Liver (tissue), 9 donors: ENCODE measurements around the gene MAPKAP1. TPM values are rescaled to one million over a fixed set of nuclear protein-coding genes. Genes with fewer than 3 reads are reported as not detected.

Experiments used
- DNase-seq: peaks from one replicate; pipeline ENCODE4 v3.0.0-alpha.2; 2017; ENCODE audit warnings: low spot score
- H3K27ac ChIP-seq, 2 donors: one replicate each; pipeline ENCODE4 v1.7.0; 2013; ENCODE audit warnings: inconsistent platforms in 2 of 2, low read length in 2 of 2, control low read depth in 1 of 2, low read depth in 1 of 2, mild to moderate bottlenecking in 1 of 2
- H3K27me3 ChIP-seq, 4 donors: one replicate each; pipeline versions ENCODE4 v1.6.1 to v1.7.0; 2013; ENCODE audit warnings: low read length in 3 of 4, inconsistent platforms in 1 of 4, mild to moderate bottlenecking in 1 of 4, moderate library complexity in 1 of 4; ENCODE audit not compliant: control insufficient read depth in 4 of 4, insufficient read depth in 4 of 4
- H3K36me3 ChIP-seq, 4 donors: one replicate each; pipeline versions ENCODE4 v1.6.1 to v1.7.0; 2013; ENCODE audit warnings: low read length in 3 of 4, mild to moderate bottlenecking in 3 of 4, low read depth in 1 of 4, moderate library complexity in 1 of 4; ENCODE audit not compliant: control insufficient read depth in 4 of 4, insufficient read depth in 3 of 4
- H3K4me1 ChIP-seq, 4 donors: one replicate each; pipeline versions ENCODE4 v1.6.1 to v1.7.0; 2013; ENCODE audit warnings: low read length in 3 of 4, mild to moderate bottlenecking in 3 of 4, moderate library complexity in 1 of 4; ENCODE audit not compliant: control insufficient read depth in 4 of 4, insufficient read depth in 4 of 4
- H3K4me3 ChIP-seq, 3 donors: one replicate each; pipeline versions ENCODE4 v1.6.1 to v1.7.0; 2013; ENCODE audit warnings: low read length in 3 of 3, control low read depth in 1 of 3, low read depth in 1 of 3, mild to moderate bottlenecking in 1 of 3
- H3K9ac ChIP-seq, 2 donors: one replicate each; pipeline ENCODE4 v1.7.0; 2013; ENCODE audit warnings: low read length in 2 of 2, mild to moderate bottlenecking in 2 of 2, moderate library complexity in 2 of 2, control low read depth in 1 of 2, low read depth in 1 of 2
- H3K9me3 ChIP-seq, 4 donors: one replicate each; pipeline versions ENCODE4 v1.6.1 to v1.7.0; 2013; ENCODE audit warnings: low read length in 3 of 4; ENCODE audit not compliant: control insufficient read depth in 4 of 4
- CTCF ChIP-seq: fragments of 150-350 bp; IDR thresholded peaks from 2 replicates; pipeline ENCODE4 v1.5.1; 2017; ENCODE audit warnings: improper control_type of control experiment, low read depth, low read length; ENCODE audit not compliant: missing input control
- EGR1 ChIP-seq, 2 donors: IDR thresholded peaks; 2 replicates each; pipeline ENCODE4 v1.6.1; 2016 to 2018; ENCODE audit warnings: antibody characterized with exemption in 2 of 2, low read depth in 2 of 2
- FOXA1 ChIP-seq: IDR thresholded peaks from 2 replicates; pipeline ENCODE4 v1.6.1; 2016; ENCODE audit warnings: antibody characterized with exemption
- GABPA ChIP-seq, 2 donors: IDR thresholded peaks in 1 of 2; conservative IDR thresholded peaks in 1 of 2; 2 replicates each; pipeline ENCODE4 v1.6.1; 2016; ENCODE audit warnings: antibody characterized with exemption in 2 of 2, mild to moderate bottlenecking in 1 of 2, moderate library complexity in 1 of 2
- HNF4A ChIP-seq, 2 donors: conservative IDR thresholded peaks; 2 replicates each; pipeline ENCODE4 v1.6.1; 2016; ENCODE audit warnings: antibody characterized with exemption in 2 of 2, mild to moderate bottlenecking in 2 of 2
- HNF4G ChIP-seq: IDR thresholded peaks from 2 replicates; pipeline ENCODE4 v1.6.1; 2016; ENCODE audit warnings: antibody characterized with exemption
- JUND ChIP-seq, 2 donors: IDR thresholded peaks; 2 replicates each; pipeline ENCODE4 v1.6.1; 2016; ENCODE audit warnings: antibody characterized with exemption in 2 of 2
- NR2F2 ChIP-seq: IDR thresholded peaks from 2 replicates; pipeline ENCODE4 v1.6.1; 2016; ENCODE audit warnings: antibody characterized with exemption
- RAD21 ChIP-seq, 2 donors: IDR thresholded peaks; 2 replicates each; pipeline ENCODE4 v1.6.1; 2016; ENCODE audit warnings: antibody characterized with exemption in 2 of 2, mild to moderate bottlenecking in 2 of 2
- RXRA ChIP-seq, 2 donors: IDR thresholded peaks; 2 replicates each; pipeline ENCODE4 v1.6.1; 2017 to 2018; ENCODE audit warnings: antibody characterized with exemption in 2 of 2, mild to moderate bottlenecking in 1 of 2
- SP1 ChIP-seq: IDR thresholded peaks from 2 replicates; pipeline ENCODE4 v1.6.1; 2018; ENCODE audit warnings: antibody characterized with exemption, mild to moderate bottlenecking
- TAF1 ChIP-seq: conservative IDR thresholded peaks from 2 replicates; pipeline ENCODE4 v1.6.1; 2016; ENCODE audit warnings: antibody characterized with exemption, mild to moderate bottlenecking
- YY1 ChIP-seq: IDR thresholded peaks from 2 replicates; pipeline ENCODE4 v1.6.1; 2016; ENCODE audit warnings: antibody characterized with exemption, mild to moderate bottlenecking
- ZBTB33 ChIP-seq: IDR thresholded peaks from 2 replicates; pipeline ENCODE4 v1.6.1; 2016; ENCODE audit warnings: antibody characterized with exemption
- WGBS: extraction: QIAGEN DNeasy Blood & Tissue Kit; methylation state at CpG from one replicate; pipeline ENCODE4 v1.1.7; 2013; 5-methylcytosine and 5-hydroxymethylcytosine counted together
- polyA plus RNA-seq, 2 donors: library from polyadenylated mRNA; stranded (reverse) in 1 of 2; unstranded in 1 of 2; fragments of 200-250 nt in 1 of 2; fragments of >200 nt in 1 of 2; fragmentation: Nextera tagmentation in 1 of 2; extraction: Ambion mirVana in 1 of 2; gene quantifications; one replicate each; pipeline versions ENCODE4 v1.2.1 to v1.2.3, GENCODE V29; 2013 to 2015
- total RNA-seq, 2 donors: library from RNA; depleted of rRNA; stranded (reverse); fragments of >200 nt; gene quantifications; one replicate each; pipeline ENCODE4 v1.2.3, GENCODE V29; 2014
- TF ChIP-seq, protein P1 (sequence below): IDR thresholded peaks from 2 replicates; pipeline ENCODE4 v1.6.1; 2016; ENCODE audit warnings: antibody characterized with exemption
- donor health status: healthy.
- donor health status: healthy.
- donor health status: healthy.
- donor health status: healthy.
- donor health status: healthy.

Gene MAPKAP1
- total and polyA plus RNA-seq, 4 donors: 23.6 to 55.9 (median 32.7) TPM

- TF ChIP-seq CTCF: no peak
- TF ChIP-seq NR2F2: no peak
- no peak for TF ChIP-seq JUND (IDR thresholded peaks at IDR 0.05)
- no peak for TF ChIP-seq SP1
- no peak for TF ChIP-seq RXRA (IDR thresholded peaks at IDR 0.05)
- TF ChIP-seq FOXA1: no peak
- no peak for TF ChIP-seq HNF4A (conservative IDR thresholded peaks at IDR 0.05)
Observed at GRCh38 chr9:125739436-125739835, 32.4 kb upstream of the MAPKAP1 start (continued).

- no peak overlapping the region for H3K27ac ChIP-seq
- no peaks in the 10 kb centered on the region for H3K36me3 ChIP-seq
- 98% methylated on average over 2 of the region's 2 CpGs for WGBS
- H3K9ac ChIP-seq: no peak overlapping the region
- TF ChIP-seq TAF1: no peak
- TF ChIP-seq, protein P1, sequence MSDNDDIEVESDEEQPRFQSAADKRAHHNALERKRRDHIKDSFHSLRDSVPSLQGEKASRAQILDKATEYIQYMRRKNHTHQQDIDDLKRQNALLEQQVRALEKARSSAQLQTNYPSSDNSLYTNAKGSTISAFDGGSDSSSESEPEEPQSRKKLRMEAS: no peak
- no peak for TF ChIP-seq ZBTB33
- no peak for TF ChIP-seq HNF4A (conservative IDR thresholded peaks at IDR 0.05)
- TF ChIP-seq YY1: no peak
- no peak for TF ChIP-seq GABPA (IDR thresholded peaks at IDR 0.05 in 1 of 2, conservative IDR thresholded peaks at IDR 0.05 in 1 of 2)
- TF ChIP-seq EGR1 (IDR thresholded peaks at IDR 0.05; ENCODE audit: low read depth in 2 of 2): no peak
- no peak for TF ChIP-seq FOXA1
- no peak for TF ChIP-seq RAD21 (IDR thresholded peaks at IDR 0.05)
- H3K4me1 ChIP-seq: no peaks in the 10 kb centered on the region
- no peak overlapping the region for H3K4me3 ChIP-seq
- H3K27me3 ChIP-seq: no peaks in the 10 kb centered on the region
- DNase-seq: no peak
- H3K9me3 ChIP-seq: no peaks in the 10 kb centered on the region
Observed at GRCh38 chr9:125732562-125732961, 25.6 kb upstream of the MAPKAP1 start.

GRCh38 chr9:125730168-125730567, 23.2 kb upstream of the MAPKAP1 start:
- 95% methylated on average over 2 of the region's 2 CpGs for WGBS
- H3K4me1 ChIP-seq: no peaks in the 10 kb centered on the region
- no peaks in the 10 kb centered on the region for H3K36me3 ChIP-seq
- no peak overlapping the region for H3K4me3 ChIP-seq
- H3K9me3 ChIP-seq: no peaks in the 10 kb centered on the region
- no peak for DNase-seq
- no peak overlapping the region for H3K27ac ChIP-seq
- no peak overlapping the region for H3K9ac ChIP-seq
- no peaks in the 10 kb centered on the region for H3K27me3 ChIP-seq
- TF ChIP-seq RAD21 (IDR thresholded peaks at IDR 0.05) (no peak), HNF4G (no peak), SP1 (no peak), GABPA (IDR thresholded peaks at IDR 0.05 in 1 of 2, conservative IDR thresholded peaks at IDR 0.05 in 1 of 2) (no peak), NR2F2 (no peak), FOXA1 (no peak)
